KMS-11 (cell line): ENCODE data around the gene RIPK3.

Experiments used
- H2AFZ ChIP-seq: fragments of 200-600 bp; sonication (generic); 2 replicates; pipeline ENCODE4 v1.6.1; 2016; ENCODE audit warnings: antibody characterized with exemption, mixed run types, low read depth
- H3K27ac ChIP-seq: fragments of 200-600 bp; sonication (generic); 2 replicates; pipeline ENCODE4 v1.6.1; 2016; ENCODE audit warnings: mild to moderate bottlenecking, mixed run types
- H3K27me3 ChIP-seq: fragments of 200-600 bp; sonication (generic); 2 replicates; pipeline ENCODE4 v1.6.1; 2017; ENCODE audit warnings: mild to moderate bottlenecking, low read depth, mixed run types, moderate library complexity; ENCODE audit not compliant: insufficient read depth
- H3K36me3 ChIP-seq: fragments of 200-600 bp; sonication (generic); 2 replicates; pipeline ENCODE4 v1.6.1; 2017; ENCODE audit warnings: mild to moderate bottlenecking, mixed run types; ENCODE audit not compliant: insufficient read depth
- H3K4me1 ChIP-seq: fragments of 200-600 bp; sonication (generic); 2 replicates; pipeline ENCODE4 v1.6.1; 2016; ENCODE audit warnings: mild to moderate bottlenecking, low read depth, mixed run types; ENCODE audit not compliant: poor library complexity, severe bottlenecking
- H3K4me2 ChIP-seq: fragments of 200-600 bp; sonication (generic); 2 replicates; pipeline ENCODE4 v1.7.0; 2016; ENCODE audit warnings: mild to moderate bottlenecking, mixed run types
- H3K4me3 ChIP-seq: fragments of 200-600 bp; sonication (generic); IDR thresholded peaks from 2 replicates; pipeline ENCODE4 v1.6.1; 2017; ENCODE audit warnings: low read depth, low read length, mixed read lengths; ENCODE audit not compliant: insufficient read depth
- H3K79me2 ChIP-seq: fragments of 200-600 bp; sonication (generic); 2 replicates; pipeline ENCODE4 v1.6.1; 2016; ENCODE audit warnings: low read depth, mixed run types; ENCODE audit not compliant: insufficient read depth
- H3K9ac ChIP-seq: fragments of 200-600 bp; sonication (generic); 2 replicates; pipeline ENCODE4 v1.6.1; 2016; ENCODE audit warnings: mild to moderate bottlenecking, mixed run types
- H4K20me1 ChIP-seq: fragments of 200-600 bp; sonication (generic); 2 replicates; pipeline ENCODE4 v1.6.1; 2016; ENCODE audit warnings: mild to moderate bottlenecking, mixed run types; ENCODE audit not compliant: insufficient read depth
- CTCF ChIP-seq: fragments of 200-600 bp; sonication (generic); conservative IDR thresholded peaks from 2 replicates; pipeline ENCODE4 v1.6.1; 2017; ENCODE audit warnings: low read depth, mild to moderate bottlenecking, antibody characterized with exemption, low read length, moderate library complexity, mixed read lengths

Gene RIPK3

GRCh38 chr14:24379907-24380730 is 40.3 kb upstream of the RIPK3 start:
- TF ChIP-seq CTCF: no peak
- Histone ChIP-seq H2AFZ (no peak overlapping the region), H3K9ac (no peak overlapping the region), H3K27ac (no peak overlapping the region), H3K4me3 (no peak overlapping the region), H4K20me1 (no peaks in the 10 kb centered on the region), H3K27me3 (no peaks in the 10 kb centered on the region), H3K4me1 (no peaks in the 10 kb centered on the region), H3K36me3 (no peaks in the 10 kb centered on the region), H3K4me2 (no peak overlapping the region), H3K79me2 (no peaks in the 10 kb centered on the region)

GRCh38 chr14:24378981-24379906 is 39.5 kb upstream of the RIPK3 start:
- H3K36me3 ChIP-seq: no peaks in the 10 kb centered on the region

GRCh38 chr14:24378327-24378726 is 38.5 kb upstream of the RIPK3 start:
- H3K9ac ChIP-seq: no peak overlapping the region
- H3K4me3 ChIP-seq: no peak overlapping the region
- H4K20me1 ChIP-seq: no peaks in the 10 kb centered on the region
- no peaks in the 10 kb centered on the region for H3K36me3 ChIP-seq
- H3K27ac ChIP-seq: no peak overlapping the region
- H3K79me2 ChIP-seq: no peaks in the 10 kb centered on the region
- no peaks in the 10 kb centered on the region for H3K27me3 ChIP-seq
- no peak overlapping the region for H2AFZ ChIP-seq
- H3K4me2 ChIP-seq: no peak overlapping the region
- TF ChIP-seq CTCF: no peak
- no peaks in the 10 kb centered on the region for H3K4me1 ChIP-seq

More at GRCh38 chr14:24378981-24379906, 39.5 kb upstream of the RIPK3 start:
- Histone ChIP-seq H2AFZ (no peak overlapping the region), H3K4me3 (no peak overlapping the region), H3K79me2 (no peaks in the 10 kb centered on the region), H3K9ac (no peak overlapping the region), H3K4me1 (no peaks in the 10 kb centered on the region), H3K27me3 (no peaks in the 10 kb centered on the region), H3K27ac (no peak overlapping the region), H3K4me2 (no peak overlapping the region), H4K20me1 (no peaks in the 10 kb centered on the region)
- TF ChIP-seq CTCF: no peak

- H3K4me1 ChIP-seq: no peaks in the 10 kb centered on the region
- no peak overlapping the region for H3K9ac ChIP-seq
- H4K20me1 ChIP-seq: no peaks in the 10 kb centered on the region
- H3K36me3 ChIP-seq: no peaks in the 10 kb centered on the region
- H3K27me3 ChIP-seq: no peaks in the 10 kb centered on the region
- H3K4me3 ChIP-seq: no peak overlapping the region
- no peak overlapping the region for H3K4me2 ChIP-seq
- no peak overlapping the region for H3K27ac ChIP-seq
- no peak overlapping the region for H2AFZ ChIP-seq
- no peak for TF ChIP-seq CTCF
- no peaks in the 10 kb centered on the region for H3K79me2 ChIP-seq
Measured at GRCh38 chr14:24377657-24378056, 37.9 kb upstream of the RIPK3 start.
